GM21381 (cell line): Measurements from ENCODE around the gene GALNT18.

Source experiments
- ATAC-seq: cut with Tn5 transposase; IDR thresholded peaks from one replicate; pipeline ENCODE4 v1.9.1; 2021; ENCODE audit warnings: mild to moderate bottlenecking, moderate library complexity; ENCODE audit not compliant: unreplicated experiment

GALNT18 gene

DNA sequence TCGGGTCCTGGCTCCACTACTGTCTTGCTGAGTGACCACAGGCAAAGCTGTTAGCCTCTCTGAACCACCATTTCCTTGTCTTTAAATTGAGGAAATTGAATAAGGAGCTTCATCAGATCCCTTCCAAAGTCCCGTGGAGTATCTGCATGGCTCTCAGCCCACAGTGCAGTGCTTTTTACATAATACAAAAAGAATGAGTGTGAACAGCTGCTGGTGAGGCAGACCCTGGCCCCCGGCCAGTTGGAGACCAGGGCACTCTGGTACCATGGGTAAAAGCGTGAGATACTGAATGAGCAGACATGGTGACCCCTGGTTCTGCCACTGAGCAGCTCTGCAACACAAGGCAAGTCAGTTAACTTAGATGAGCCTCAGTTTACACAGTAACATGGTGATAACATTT lies 86.8 kb downstream of the GALNT18 start:
- ATAC-seq: no peak

DNA sequence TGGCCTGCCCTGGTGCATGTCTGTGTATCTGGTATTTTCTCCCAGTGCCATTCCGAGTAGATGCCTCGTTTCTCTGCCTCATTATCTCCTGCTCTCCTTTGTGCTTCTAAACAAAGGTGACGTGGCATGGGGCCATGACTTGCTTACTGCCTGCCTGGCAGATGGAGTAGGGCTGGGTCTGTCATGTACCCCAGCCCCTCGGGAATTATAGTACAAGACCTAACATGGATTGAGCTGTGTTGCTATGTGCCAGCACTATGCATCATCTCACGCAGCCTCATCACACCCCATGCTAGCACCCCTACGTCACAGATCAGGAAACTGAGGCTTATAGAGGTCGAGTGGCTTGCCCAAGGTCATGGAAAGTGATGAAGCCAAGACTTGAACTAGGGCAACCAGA lies 88.1 kb downstream of the GALNT18 start:
- ATAC-seq: no peak

DNA sequence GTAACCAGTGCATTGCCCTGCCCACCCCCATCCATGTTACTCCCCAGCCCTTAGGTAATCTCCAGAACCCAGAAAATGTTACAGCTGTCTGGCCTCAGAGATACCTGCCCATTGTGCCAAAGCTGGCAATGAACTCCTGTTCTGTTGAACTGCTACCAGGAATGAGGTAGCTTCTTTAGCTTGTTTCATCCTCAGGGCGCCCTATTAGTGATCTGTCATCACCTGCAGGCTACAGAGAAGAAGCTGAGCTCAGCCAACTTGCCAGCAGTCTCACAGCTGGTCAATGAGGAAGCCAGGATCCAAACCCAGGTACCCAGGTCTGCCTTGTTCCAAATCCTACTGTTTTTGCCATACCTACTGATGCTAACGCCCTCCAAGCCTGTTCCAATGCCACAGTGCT lies 88.7 kb downstream of the GALNT18 start:
- ATAC-seq: no peak

DNA sequence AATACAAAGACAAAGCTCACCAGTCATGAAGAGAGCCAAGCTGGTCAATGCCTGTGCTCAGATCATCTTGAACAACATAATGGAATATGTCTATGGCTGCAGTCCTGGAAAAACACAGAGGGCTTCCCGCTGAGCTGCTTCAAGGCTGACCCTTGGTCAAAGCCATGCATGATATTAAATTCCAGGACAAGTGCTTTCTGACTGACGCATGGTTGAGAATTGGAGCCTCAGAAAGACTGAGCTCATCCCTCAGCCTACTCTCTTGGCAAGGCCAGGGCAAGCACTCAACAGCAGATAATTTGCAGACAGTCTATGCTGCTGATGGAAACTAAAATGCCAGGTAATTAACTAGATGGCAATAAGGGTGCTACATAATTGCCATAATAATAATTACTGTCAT lies 89.2 kb downstream of the GALNT18 start:
- ATAC-seq: no peak

DNA sequence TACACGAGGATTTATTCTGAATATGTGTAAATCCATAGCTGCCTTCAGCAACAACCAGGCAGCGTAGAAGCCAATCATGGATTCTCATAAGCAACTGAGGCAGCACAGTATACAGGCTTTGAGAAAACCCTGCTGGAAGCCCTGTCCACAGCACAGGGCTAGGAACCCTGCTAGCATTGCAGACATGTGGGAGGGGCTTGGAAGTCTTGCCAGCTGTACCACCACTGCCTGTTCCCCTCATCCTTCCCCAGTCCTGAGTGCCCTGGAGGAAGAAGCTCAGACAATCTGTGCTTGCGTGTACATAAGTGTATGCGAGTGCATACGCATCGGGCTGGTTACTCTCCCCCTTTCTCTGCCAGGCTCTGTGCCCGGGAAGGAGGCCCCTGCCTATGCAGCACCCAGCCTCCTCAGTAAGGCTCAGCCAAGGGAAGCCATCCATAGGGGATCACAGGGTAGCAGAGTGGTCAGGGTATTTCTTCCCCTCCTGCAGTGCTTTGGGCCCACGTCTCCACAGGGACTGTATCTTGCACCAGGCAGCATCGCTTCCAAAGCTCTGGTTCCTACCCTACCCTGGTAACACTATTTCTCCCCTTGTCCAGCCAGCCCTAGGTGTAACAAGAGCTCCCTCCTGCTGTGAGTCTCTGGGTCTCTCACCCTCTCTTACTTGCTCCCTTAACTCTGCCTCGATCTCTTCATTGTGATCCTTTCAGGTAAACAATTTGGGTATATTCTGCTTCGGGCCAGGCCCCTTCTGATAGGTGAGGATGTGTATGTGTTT lies 90.5 kb downstream of the GALNT18 start:
- no peak for ATAC-seq

DNA sequence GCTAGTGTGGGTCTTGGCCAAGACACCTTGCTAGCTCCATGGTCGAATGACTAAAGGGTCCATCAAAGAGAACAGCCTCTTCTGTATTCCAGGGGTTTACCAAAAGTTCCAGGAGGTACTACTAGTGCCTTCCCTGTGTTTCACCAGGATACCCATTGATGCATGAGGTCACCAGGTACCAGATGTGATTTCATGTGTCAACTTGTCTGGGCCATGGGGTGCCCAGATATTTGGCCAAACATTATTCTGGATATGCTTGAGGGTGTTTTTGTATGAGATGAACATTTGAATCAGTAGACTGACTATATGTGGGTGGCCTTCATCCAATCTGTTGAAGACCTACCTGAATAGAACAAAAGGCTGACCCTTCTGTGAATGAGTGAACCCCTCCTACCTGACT lies 92.8 kb downstream of the GALNT18 start:
- ATAC-seq: no peak

DNA sequence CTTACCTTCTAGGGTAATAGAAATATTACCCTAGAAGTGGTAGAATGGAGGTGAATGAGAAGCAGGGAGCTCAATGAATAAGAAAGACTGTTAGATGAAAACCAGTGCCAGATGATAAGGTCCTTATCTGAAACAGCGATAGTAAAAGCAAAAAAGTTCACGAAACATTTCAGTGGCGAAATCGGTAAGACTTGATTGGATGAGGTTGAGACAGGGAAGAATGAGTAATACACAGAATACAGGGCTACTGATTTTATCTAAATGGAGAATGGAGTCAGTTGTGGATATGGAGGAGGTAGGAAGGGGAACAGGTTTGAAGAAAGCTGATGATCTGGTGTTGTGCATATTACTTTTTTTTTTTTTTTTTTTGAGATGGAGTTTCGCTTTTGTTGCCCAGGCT lies 96.5 kb downstream of the GALNT18 start:
- ATAC-seq: no peak

DNA sequence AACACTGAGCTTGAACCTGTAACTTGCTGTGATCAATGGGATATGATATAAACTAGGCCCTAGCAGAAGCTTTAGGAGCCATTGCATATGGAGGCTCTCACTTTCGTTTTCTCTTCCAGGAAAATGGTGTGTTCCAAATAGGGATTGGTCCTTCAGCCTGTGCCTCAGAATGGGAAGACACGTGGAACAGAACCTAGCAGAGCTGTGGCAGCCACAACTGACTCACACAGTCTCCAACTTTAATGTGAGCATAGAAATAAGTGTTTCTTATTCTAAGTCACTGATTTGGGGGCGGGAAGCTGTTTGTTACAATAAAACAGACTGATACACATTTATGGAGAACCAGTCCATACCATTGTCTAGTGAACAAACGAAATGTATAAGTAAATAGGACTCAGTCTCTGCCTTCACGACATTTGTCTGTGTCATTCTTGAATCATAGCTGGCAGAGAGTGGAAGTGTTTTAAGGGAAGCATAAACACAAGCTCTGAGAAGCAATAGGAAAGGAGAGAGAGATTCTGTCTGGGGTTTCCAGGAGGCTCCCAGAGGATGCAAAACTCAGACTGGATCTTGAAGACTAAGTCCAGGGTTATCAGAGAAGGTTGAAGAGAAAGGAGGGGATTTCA lies 97.3 kb downstream of the GALNT18 start:
- no peak for ATAC-seq

DNA sequence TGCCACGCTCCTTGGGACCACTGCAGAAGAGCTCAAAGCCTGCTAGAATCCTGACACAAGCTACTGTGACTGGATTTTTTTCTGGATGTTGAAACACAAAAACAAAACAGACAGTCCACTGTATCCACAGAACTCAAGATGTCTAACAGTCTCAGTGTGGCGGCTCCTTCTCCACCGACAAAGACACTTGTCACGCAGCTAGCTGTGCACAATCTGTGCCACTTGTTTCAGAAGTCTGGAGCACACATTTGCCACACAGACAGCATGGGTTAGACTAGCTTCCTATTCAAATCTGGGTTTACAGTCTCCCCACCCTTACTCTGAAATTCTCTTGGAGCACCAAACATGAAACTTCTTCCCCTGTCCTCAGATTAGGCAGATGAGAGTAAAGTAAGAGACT lies 99.2 kb downstream of the GALNT18 start:
- ATAC-seq: no peak

DNA sequence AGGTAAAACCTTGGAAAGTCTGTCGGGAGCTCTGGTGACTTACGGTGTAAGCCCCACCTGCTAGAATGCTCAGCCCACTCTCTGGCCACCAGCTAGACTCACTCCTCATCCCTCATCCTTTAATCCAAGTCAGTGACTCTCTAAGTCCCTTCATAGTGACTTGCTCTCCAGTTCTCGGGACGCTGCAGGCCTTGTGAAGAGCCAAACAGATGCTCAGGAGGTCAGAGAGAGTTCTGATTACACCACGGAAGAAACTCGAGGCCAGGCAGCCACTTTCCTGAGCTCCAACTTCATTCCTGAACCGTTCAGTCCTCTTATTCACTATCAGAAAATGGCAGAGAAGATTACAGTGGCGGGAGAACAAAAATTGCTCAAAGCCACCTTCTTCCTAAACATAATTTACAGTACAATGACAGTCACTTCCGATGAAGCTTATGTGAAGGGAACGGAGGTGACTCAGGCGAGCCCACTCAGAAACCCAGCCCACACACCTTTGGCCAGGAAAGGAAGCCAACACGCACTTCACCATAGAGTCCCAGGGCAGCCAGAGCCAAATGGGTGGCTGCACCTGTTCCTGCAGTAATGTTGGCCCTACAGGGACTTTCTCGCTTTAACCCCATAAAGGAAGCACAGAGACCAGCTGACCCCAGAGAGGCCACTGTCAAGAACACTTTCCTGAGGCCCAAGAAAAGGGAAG lies 100.4 kb downstream of the GALNT18 start:
- no peak for ATAC-seq

DNA sequence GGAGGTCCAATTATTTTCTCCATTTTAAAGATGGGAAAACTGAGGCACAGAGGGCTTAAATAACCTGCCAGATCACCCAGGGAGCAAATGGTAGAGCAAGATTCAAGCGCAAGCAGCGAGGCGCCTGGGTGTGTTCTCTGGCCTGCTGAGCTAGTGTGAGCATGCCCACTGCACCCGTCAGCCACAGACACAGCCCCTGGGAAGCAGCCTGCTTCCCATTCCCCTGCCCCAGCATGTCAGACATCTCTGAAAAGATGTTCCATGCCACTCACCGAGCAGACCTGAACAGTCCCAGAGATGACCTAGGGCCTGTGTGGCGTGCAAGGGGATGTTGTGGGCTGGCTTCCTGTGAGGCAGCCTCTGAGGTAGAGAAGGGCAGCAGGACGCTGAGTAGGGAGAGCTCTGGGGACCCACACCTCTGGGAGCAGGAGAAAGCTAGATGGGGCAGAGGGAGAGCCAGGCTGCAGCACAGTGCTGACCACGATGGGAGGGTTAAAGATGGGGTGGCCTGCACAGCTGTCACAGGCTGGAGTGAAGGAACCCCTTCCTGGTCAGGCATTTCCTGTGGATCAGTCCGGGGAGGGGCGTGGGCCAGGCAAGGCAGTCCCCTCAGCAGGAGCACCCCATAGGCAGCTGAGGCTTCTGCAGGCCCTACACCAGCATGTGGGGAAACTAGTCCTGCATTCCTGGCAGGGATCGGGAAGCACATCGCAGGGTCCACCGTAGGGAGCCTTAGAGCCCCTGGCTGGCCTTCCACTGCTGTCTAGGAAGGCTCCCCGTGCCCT lies 101.4 kb downstream of the GALNT18 start:
- ATAC-seq: no peak

DNA sequence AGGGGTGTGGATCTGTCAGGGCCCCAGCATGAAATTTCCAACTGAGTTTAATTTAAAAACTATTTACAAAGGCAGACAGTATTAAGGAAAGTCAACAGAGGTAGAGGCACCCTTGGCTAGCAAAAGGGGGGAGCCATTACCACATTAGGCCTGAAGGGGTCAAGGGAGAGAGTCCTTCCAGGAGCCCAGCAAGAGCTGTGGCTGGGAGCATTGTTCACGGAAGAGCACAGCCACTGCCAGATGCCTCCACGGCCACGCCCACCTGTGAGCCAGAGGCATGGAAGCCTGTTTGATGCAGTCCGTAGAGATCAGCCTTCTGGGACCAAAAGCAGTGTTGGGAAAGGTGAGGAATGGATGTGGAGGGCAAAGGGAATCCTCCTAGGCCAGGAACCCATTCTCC lies 102.6 kb downstream of the GALNT18 start:
- ATAC-seq: no peak

DNA sequence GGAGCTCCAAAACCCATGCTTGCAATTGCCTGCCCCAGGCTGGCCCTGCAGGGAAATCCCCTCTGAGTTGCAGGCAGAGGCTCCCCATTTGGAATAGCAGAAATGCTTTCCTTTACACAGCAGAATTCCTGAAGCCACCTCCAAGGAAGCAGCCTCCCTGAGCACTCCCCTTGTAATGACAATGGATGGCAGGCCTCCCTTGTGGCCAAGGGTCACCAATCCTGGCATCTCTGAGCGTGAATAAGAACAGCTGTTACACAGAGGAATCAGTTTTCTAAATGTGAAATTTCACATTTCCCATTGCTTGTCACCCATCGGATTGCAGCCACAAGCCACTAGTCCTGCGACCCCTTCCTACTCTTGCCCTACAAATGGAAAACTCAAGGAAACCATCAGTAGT lies 107.6 kb downstream of the GALNT18 start:
- ATAC-seq: no peak

DNA sequence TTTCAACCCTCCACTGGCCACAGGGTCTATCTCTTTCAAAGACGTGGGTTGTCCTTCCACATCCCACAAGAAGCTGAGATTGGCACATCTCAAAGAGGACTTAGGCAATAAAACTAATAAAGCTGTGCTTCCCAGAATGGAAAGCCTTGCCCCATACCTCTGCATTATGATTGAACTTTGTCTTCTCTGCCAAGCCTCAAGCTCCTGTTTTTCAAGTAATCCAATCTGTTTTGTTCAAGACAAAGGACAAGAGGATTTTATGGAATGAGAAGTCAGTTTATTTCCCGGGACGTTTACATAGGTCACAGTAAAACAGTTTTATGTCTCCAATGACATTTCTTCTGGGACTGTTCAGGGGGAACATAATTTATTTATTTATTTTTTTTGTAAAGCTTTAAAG lies 108.4 kb downstream of the GALNT18 start:
- no peak for ATAC-seq

DNA sequence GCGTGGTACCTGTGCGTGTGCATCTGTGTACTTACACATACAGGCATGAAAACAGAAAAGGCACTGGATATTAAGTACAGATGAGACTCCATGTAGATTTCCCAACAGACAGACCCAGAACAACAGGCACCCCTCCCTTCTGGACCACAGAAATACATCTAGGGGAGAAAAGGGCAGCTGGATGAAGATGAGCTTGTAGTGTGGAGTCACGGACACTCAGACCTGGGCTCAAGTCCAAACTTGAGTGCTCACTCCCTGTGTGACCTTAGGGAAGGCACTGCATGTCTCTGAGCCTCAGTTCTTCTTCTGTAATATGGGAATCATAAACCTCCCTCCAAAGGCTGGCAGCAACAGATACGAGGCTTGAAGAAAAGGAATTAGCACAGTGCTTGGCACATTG lies 108.9 kb downstream of the GALNT18 start:
- ATAC-seq: no peak

DNA sequence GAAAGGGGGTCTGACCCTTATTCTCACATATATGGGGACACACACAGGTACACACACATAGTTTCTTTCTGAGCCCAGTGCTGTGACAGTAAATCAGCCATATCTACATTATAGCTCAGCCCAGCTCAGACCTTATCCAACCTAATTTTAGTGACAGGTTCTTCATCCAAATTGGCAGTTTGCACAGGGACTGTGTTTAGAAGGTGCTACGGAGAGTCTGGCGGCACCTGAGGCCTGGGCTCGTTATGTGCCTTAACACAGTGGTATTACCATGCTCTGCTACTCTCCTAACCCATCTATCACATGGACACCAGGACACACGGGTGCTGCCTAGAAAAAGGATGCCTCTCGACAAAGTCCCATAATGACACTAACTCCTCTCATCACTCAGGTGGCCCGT lies 109.3 kb downstream of the GALNT18 start:
- ATAC-seq: no peak

DNA sequence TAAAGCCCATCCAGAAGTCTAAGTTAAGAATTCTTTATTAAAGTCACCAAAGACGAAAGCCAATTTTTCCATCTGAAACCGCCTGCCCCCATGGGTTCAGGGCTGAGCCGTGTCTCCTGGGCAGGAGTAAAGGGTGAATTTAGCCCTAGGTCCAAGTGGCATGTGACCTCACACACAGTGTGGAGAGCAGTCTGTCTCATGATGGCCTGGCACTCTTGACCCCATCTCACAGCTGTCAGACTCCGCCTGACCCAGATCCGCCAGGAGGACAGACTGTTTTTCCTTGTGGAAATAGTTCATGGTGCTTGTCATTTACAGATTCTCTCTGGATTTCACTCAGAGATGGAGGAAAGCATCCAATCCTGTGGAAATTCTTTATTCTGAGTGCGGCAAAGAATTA lies 109.7 kb downstream of the GALNT18 start:
- ATAC-seq: no peak

DNA sequence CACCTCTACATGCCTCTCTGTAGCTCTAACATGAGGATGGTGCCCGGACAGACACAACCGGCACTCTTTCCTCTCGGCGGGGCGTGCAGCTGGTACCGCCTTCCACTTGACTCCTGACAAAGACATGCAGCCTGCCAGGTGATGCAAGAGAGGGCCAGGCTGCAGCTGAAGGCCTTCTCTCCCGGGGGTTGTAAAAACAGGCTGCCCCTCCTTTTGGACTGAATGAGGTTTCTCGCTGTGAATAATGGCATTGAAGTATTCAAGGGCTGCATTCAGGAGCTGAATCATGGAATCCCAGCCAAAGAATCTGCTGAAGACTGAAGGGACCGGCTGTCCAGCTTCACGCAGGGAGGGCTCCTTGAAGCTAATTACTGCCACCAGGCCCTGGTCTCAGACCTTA lies 110.9 kb downstream of the GALNT18 start:
- no peak for ATAC-seq

DNA sequence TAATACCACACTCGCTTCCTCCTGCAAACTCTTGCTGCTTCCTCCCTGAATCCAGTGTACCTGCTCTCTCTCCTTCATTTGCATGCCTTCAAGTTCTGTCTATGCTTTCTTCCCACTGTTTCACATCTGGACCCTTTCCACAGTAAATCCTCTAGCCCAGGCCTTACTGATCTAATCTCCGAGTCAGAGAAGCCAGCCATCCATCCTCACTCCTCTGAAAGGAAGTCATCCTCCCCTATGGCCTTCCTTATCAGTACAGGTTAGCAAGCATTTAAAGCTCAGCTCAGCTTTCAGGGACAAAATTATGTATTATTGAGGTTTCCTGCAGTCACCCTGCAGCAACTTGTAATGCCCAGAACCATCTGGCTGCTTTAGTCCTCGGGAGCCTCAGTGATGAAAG lies 116.1 kb downstream of the GALNT18 start:
- no peak for ATAC-seq

DNA sequence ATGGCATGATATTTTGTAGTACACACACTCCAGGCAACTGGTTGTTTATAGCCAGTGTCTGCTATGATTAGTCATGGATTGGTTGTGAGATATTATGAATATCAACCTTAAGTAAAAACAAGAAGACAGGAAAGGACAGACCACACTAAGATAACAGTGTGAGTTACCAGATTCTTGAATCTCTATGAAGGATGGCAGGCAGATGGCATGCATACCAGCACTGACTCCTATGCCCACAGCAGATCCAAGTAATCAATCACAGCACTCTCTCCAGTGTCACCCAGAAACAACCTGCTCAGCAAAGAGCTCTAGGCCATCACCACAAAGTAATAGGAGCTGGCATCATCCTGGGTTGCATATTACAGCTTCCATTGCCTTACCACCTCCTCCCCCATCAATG lies 116.6 kb downstream of the GALNT18 start:
- ATAC-seq: no peak

DNA sequence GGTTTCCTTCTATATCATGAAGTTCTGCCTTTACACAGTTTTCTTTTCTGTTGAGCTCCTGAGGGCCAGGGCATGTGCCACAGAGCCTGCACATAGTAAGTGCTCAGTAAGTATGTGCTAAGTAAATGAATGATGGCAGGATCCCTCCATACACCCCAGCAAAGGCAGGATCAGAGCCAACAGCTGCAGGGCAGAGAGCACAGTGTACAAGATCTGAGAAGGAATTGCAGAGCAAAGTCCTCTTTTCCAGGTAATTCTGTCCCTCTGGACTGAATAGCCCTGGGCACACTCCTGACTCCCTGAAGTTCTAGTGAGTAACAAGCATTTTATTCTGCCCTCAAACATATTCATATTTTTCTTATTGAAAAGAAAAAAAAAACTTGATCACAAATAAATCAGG lies 117.7 kb downstream of the GALNT18 start:
- ATAC-seq: no peak
